GM19452 (cell line): ENCODE data around the gene TMEM135.
"Not testable (repeated sequence)": the region's sequence is repeated elsewhere in the genome, so short reads cannot be mapped to it uniquely, and the experiment has no call there.

Source experiments
- ATAC-seq: cut with Tn5 transposase; IDR thresholded peaks from one replicate; pipeline ENCODE4 v1.9.1; 2021; ENCODE audit not compliant: unreplicated experiment

TMEM135 gene

GRCh38 chr11:87020336-87020735 is 17.4 kb upstream of the TMEM135 start:
- ATAC-seq: no peak

- ATAC-seq: no peak
Observed at GRCh38 chr11:87020764-87021365, 16.9 kb upstream of the TMEM135 start.

GRCh38 chr11:87022254-87022653 is 15.5 kb upstream of the TMEM135 start:
- ATAC-seq: no peak

- no peak for ATAC-seq
Observed at GRCh38 chr11:87022738-87023137, 15.0 kb upstream of the TMEM135 start.

GRCh38 chr11:87026415-87026814 is 11.3 kb upstream of the TMEM135 start:
- not testable (repeated sequence) for ATAC-seq

- ATAC-seq: peak; percentile 58
Observed at GRCh38 chr11:87030458-87031054, 7.2 kb upstream of the TMEM135 start.

GRCh38 chr11:87031433-87032170 is 6.1 kb upstream of the TMEM135 start:
- no peak for ATAC-seq

GRCh38 chr11:87033561-87033960 is 4.2 kb upstream of the TMEM135 start:
- ATAC-seq: no peak

GRCh38 chr11:87035976-87036583 is 1.7 kb upstream of the TMEM135 start:
- no peak for ATAC-seq

- ATAC-seq: peak; percentile 10
Observed at GRCh38 chr11:87036756-87037449, 831 bp upstream of the TMEM135 start.

- no peak for ATAC-seq
Observed at GRCh38 chr11:87038235-87038977, 672 bp downstream of the TMEM135 start.

- no peak for ATAC-seq
Observed at GRCh38 chr11:87039371-87039770, 1.6 kb downstream of the TMEM135 start.

- ATAC-seq: no peak
Observed at GRCh38 chr11:87043894-87044293, 6.2 kb downstream of the TMEM135 start.

GRCh38 chr11:87046824-87047223 is 9.1 kb downstream of the TMEM135 start:
- no peak for ATAC-seq

GRCh38 chr11:87056091-87056490 is 18.4 kb downstream of the TMEM135 start:
- no peak for ATAC-seq

- ATAC-seq: no peak
Observed at GRCh38 chr11:87057749-87058148, 20.0 kb downstream of the TMEM135 start.

GRCh38 chr11:87059596-87060390 is 22.1 kb downstream of the TMEM135 start:
- ATAC-seq: no peak

- ATAC-seq: no peak
Observed at GRCh38 chr11:87061766-87062165, 24.0 kb downstream of the TMEM135 start.

GRCh38 chr11:87063982-87064381 is 26.2 kb downstream of the TMEM135 start:
- ATAC-seq: no peak

GRCh38 chr11:87072787-87073186 is 35.1 kb downstream of the TMEM135 start:
- ATAC-seq: no peak
